Pulmonary artery endothelial cell (primary cell): Measurements from ENCODE around the gene LETM1. TPM values are rescaled to one million over a fixed set of nuclear protein-coding genes. Genes with fewer than 3 reads are reported as not detected.

Experiments
- DNase-seq: peaks from one replicate; pipeline ENCODE4 v3.0.0-alpha.2; 2011; ENCODE audit warnings: low read depth, low spot score
- total RNA-seq: library from RNA; depleted of rRNA; stranded (reverse); fragments of >200 nt; gene quantifications from 2 replicates; pipeline ENCODE4 v1.2.3, GENCODE V29; 2014

Gene LETM1
- total RNA-seq, 1 donor from 2014 or later = 117 TPM

GRCh38 chr4:1795299-1796195, 60.4 kb downstream of the LETM1 start:
- DNase-seq = no peak

- DNase-seq = no peak
These were observed 61.1 kb downstream of the LETM1 start for GRCh38 chr4:1794809-1795298.

- DNase-seq = no peak
These were observed 61.8 kb downstream of the LETM1 start for GRCh38 chr4:1793940-1794808.

GRCh38 chr4:1793496-1793840, 62.5 kb downstream of the LETM1 start:
- no peak for DNase-seq

GRCh38 chr4:1792832-1793495, 63.0 kb downstream of the LETM1 start, which contains the start of gene FGFR3:
Gene FGFR3, plus strand, starts transcription at chr4:1793293. Its CDS starts 642 bp downstream, at chr4:1793935.
- DNase-seq = no peak

- DNase-seq = no peak
These were observed 63.7 kb downstream of the LETM1 start for GRCh38 chr4:1792158-1792831.

- DNase-seq = no peak
These were observed 66.0 kb downstream of the LETM1 start for GRCh38 chr4:1790005-1790404.

GRCh38 chr4:1789552-1789951, 66.4 kb downstream of the LETM1 start:
- no peak for DNase-seq

GRCh38 chr4:1788254-1788973, 67.5 kb downstream of the LETM1 start:
- DNase-seq = no peak

GRCh38 chr4:1787411-1788077, 68.4 kb downstream of the LETM1 start:
- DNase-seq = no peak

GRCh38 chr4:1786544-1787362, 69.2 kb downstream of the LETM1 start:
- no peak for DNase-seq

GRCh38 chr4:1785592-1785991, 70.4 kb downstream of the LETM1 start:
- DNase-seq = no peak

GRCh38 chr4:1784789-1785591, 71.0 kb downstream of the LETM1 start:
- no peak for DNase-seq

GRCh38 chr4:1784395-1784788, 71.6 kb downstream of the LETM1 start:
- DNase-seq = no peak

GRCh38 chr4:1783970-1784369, 72.0 kb downstream of the LETM1 start:
- DNase-seq = no peak

GRCh38 chr4:1783015-1783414, 72.9 kb downstream of the LETM1 start:
- DNase-seq = no peak

- DNase-seq = no peak
These were observed 75.5 kb downstream of the LETM1 start for GRCh38 chr4:1780435-1780834.
